BLaER1 treated with 17β-estradiol and CSF1 and Interleukin-3, amounts not matched to agents 10 nM and 100 nM (cell line): Measurements from ENCODE around the gene RFC1.

Experiments
- H3K27ac ChIP-seq, 11 experiments: shearing (Covaris generic); formaldehyde crosslinking; 2 replicates each; pipeline ENCODE4 v1.8.1; 2022
- H3K27me3 ChIP-seq, 11 experiments: shearing (Covaris generic); formaldehyde crosslinking; 2 replicates each; pipeline ENCODE4 v1.8.1; 2022
- H3K36me3 ChIP-seq, 11 experiments: shearing (Covaris generic); formaldehyde crosslinking; 2 replicates each; pipeline ENCODE4 v1.8.1; 2022
- H3K4me1 ChIP-seq, 10 experiments: shearing (Covaris generic); formaldehyde crosslinking; 2 replicates each; pipeline ENCODE4 v1.8.1; 2022
- H3K4me2 ChIP-seq, 11 experiments: shearing (Covaris generic); formaldehyde crosslinking; 2 replicates each; pipeline ENCODE4 v1.8.1; 2022
- H3K4me3 ChIP-seq, 10 experiments: shearing (Covaris generic); formaldehyde crosslinking; 2 replicates each; pipeline ENCODE4 v1.8.1; 2022
- H3K9ac ChIP-seq, 11 experiments: shearing (Covaris generic); formaldehyde crosslinking; 2 replicates each; pipeline ENCODE4 v1.8.1; 2022
- H3K9me3 ChIP-seq, 11 experiments: shearing (Covaris generic); formaldehyde crosslinking; replicated peaks in 1 of 11; 2 replicates each; pipeline ENCODE4 v1.8.1; 2022
- H4K20me1 ChIP-seq, 11 experiments: shearing (Covaris generic); formaldehyde crosslinking; 2 replicates each; pipeline ENCODE4 v1.8.1; 2022
- Cebpa-rat ChIP-seq, 11 experiments: shearing (Covaris generic); IDR thresholded peaks; 2 replicates each; pipeline ENCODE4 v1.8.1; 2022

Gene RFC1

GRCh38 chr4:39243462-39243861, 122.7 kb downstream of the RFC1 start:
- Histone ChIP-seq H3K9me3 (peaks cover 5 to 12% (median 9%) of the 10 kb centered on the region in 11 experiments; a peak in 17 of 22 replicates), H3K36me3 (peaks cover 13 to 50% (median 27%) of the 10 kb centered on the region in 11 experiments), H3K9ac (no peak overlapping the region), H3K4me2 (no peak overlapping the region), H3K4me3 (no peak overlapping the region), H4K20me1 (no peaks in the 10 kb centered on the region), H3K4me1 (no peaks in the 10 kb centered on the region), H3K27ac (no peak overlapping the region), H3K27me3 (no peaks in the 10 kb centered on the region)
- TF ChIP-seq Cebpa-rat (IDR thresholded peaks at IDR 0.05): no peak
